Hematopoietic multipotent progenitor cell treated with erythropoietin and hydrocortisone succinate and interleukin-3 and kit ligand, for 15 days (in vitro differentiated cells): ENCODE measurements around the gene SH2D7.

ENCODE experiments used
- DNase-seq: peaks from one replicate; pipeline ENCODE4 v3.0.0-alpha.2; 2015; ENCODE audit warnings: low spot score

The SH2D7 gene

GRCh38 chr15:78079298-78080087 is 12.9 kb upstream of the SH2D7 start:
- no peak for DNase-seq

GRCh38 chr15:78080088-78080460 is 12.3 kb upstream of the SH2D7 start:
- no peak for DNase-seq

- DNase-seq: no peak
Observed at GRCh38 chr15:78082106-78082742, 10.1 kb upstream of the SH2D7 start.

- DNase-seq: no peak
Observed at GRCh38 chr15:78082743-78083110, 9.6 kb upstream of the SH2D7 start.

GRCh38 chr15:78083186-78083585 is 9.2 kb upstream of the SH2D7 start:
- DNase-seq: no peak

GRCh38 chr15:78083687-78084448 is 8.5 kb upstream of the SH2D7 start:
- DNase-seq: no peak

- DNase-seq: no peak
Observed at GRCh38 chr15:78084449-78084750, 8.0 kb upstream of the SH2D7 start.

- DNase-seq: no peak
Observed at GRCh38 chr15:78085928-78086327, 6.4 kb upstream of the SH2D7 start.

GRCh38 chr15:78087951-78088772 is 4.2 kb upstream of the SH2D7 start:
- no peak for DNase-seq

- no peak for DNase-seq
Observed at GRCh38 chr15:78088773-78089080, 3.6 kb upstream of the SH2D7 start.

GRCh38 chr15:78090422-78091063 is 1.8 kb upstream of the SH2D7 start:
- no peak for DNase-seq

GRCh38 chr15:78093242-78094020 is 1.1 kb downstream of the SH2D7 start:
- DNase-seq: no peak

- DNase-seq: no peak
Observed at GRCh38 chr15:78097667-78098066, 5.3 kb downstream of the SH2D7 start.

- no peak for DNase-seq
Observed at GRCh38 chr15:78098131-78098755, 5.9 kb downstream of the SH2D7 start.

- no peak for DNase-seq
Observed at GRCh38 chr15:78100886-78101285, 8.5 kb downstream of the SH2D7 start.

GRCh38 chr15:78101423-78102105 is 9.2 kb downstream of the SH2D7 start:
- DNase-seq: no peak

- DNase-seq: no peak
Observed at GRCh38 chr15:78102211-78102610, 9.8 kb downstream of the SH2D7 start.

GRCh38 chr15:78102741-78103140 is 10.4 kb downstream of the SH2D7 start:
- no peak for DNase-seq

GRCh38 chr15:78103406-78104118 is 11.2 kb downstream of the SH2D7 start:
- no peak for DNase-seq

GRCh38 chr15:78104119-78104479 is 11.7 kb downstream of the SH2D7 start:
- DNase-seq: no peak
